ENCODE measurements around the gene TENT4A.

The TENT4A gene

DNA sequence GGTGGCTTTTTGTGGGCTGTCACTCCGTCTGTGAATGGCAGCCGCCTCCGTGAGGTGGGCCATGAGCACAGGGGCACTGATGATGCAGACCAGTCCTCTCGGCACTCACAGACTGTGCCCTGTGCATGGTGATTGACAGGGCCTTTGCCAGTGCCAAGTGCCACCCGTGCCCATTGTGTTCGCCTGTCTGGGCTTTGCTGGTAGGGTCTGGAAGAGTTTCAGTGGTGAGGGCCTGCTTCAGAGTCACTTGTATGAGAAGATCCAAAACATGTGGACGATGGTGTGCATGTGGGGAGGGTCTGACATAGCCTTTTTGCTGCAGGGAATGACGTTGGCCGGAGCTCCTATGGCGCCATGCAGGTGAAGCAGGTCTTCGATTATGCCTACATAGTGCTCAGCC is 34.9 kb downstream of the TENT4A start:
- CTCF ChIA-PET, result interaction anchor here (1.3 kb wide), 1 partner anchor 116 kb away, joined by 3 read pairs; no protein-coding TSS in a partner anchor
- TF ChIP-seq, protein P1, sequence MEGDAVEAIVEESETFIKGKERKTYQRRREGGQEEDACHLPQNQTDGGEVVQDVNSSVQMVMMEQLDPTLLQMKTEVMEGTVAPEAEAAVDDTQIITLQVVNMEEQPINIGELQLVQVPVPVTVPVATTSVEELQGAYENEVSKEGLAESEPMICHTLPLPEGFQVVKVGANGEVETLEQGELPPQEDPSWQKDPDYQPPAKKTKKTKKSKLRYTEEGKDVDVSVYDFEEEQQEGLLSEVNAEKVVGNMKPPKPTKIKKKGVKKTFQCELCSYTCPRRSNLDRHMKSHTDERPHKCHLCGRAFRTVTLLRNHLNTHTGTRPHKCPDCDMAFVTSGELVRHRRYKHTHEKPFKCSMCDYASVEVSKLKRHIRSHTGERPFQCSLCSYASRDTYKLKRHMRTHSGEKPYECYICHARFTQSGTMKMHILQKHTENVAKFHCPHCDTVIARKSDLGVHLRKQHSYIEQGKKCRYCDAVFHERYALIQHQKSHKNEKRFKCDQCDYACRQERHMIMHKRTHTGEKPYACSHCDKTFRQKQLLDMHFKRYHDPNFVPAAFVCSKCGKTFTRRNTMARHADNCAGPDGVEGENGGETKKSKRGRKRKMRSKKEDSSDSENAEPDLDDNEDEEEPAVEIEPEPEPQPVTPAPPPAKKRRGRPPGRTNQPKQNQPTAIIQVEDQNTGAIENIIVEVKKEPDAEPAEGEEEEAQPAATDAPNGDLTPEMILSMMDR (IDR thresholded peaks at IDR 0.05; ENCODE audit: control extremely low read depth, extremely low read depth, low read depth, missing control alignments), result no peak
- no peak for DNase-seq (ENCODE audit: extremely low spot score)
- POLR2A ChIA-PET, result no interaction called here

DNA sequence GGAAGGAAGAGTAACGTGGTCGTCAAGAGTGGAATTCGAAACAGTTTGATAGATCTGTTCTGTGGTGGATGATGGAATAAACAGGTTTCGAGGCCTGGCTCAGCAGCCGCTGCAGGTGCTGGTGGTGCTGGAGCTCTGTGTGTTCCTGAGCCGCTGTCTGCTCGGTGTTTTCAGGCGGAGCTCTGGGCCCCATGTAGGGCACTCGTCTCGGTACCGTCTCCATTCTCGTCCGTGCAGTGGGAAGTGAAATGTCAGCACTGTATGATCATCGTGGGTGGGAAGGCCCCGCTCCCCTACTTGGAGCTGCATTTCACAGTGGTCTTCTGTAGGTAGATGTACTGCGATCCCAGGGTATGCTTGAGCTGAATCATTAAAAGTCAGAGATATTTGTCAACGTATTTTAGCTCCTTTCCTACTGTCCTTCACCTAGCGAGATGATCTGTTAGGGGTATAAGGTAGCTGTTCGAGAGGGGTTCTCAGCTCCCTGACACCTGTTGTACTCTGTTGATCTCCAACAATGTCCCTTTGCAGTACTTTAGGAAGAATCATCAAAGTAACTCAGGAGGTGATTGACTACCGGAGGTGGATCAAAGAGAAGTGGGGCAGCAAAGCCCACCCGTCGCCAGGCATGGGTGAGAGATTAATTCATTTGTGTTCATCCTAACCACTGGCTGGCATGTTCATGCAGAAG is 35.9 kb downstream of the TENT4A start:
- DNase-seq (ENCODE audit: extremely low spot score), result no peak
- ChIA-PET CTCF (interaction anchor here (0.9 to 1.6 kb wide), 5 partner anchors 9 to 131 kb away, joined by 3 to 6 read pairs (median 3); partner anchors contain the start of genes NSUN2 and SRD5A1), POLR2A (no interaction called here)
- TF ChIP-seq, protein P1 (IDR thresholded peaks at IDR 0.05; ENCODE audit: control extremely low read depth, extremely low read depth, low read depth, missing control alignments), result no peak

DNA sequence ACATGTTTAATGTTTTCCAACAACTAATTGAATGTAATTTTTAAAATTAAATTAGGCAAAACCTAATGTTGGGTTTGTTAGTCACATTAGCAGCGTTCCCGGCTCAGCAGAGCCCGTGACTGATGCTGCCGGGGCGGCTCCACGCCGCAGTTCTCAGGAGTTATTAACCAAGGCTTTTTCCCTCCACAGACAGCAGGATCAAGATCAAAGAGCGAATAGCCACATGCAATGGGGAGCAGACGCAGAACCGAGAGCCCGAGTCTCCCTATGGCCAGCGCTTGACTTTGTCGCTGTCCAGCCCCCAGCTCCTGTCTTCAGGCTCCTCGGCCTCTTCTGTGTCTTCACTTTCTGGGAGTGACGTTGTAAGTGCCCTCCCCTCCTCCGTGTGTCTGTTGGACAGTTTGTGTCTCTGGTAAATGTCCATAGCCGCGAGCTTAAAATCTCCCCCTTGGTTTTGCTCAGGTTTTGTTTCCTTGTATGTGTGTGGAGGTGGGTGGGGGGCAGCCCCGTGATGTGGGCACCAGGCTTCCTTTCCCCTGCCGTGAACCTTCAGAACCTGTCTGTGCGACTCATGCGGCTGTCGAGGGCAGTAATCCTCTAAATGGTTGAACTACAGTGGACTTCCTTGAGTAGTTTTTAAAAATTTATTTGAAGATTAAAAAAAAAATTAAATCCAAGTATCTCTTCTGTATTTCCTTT is 37.1 kb downstream of the TENT4A start:
- POLR2A ChIA-PET, result no interaction called here
- TF ChIP-seq, protein P1 (IDR thresholded peaks at IDR 0.05; ENCODE audit: control extremely low read depth, extremely low read depth, low read depth, missing control alignments), result no peak
- CTCF ChIA-PET, result interaction anchor here (1.4 to 1.6 kb wide), 2 partner anchors 15 to 117 kb away, joined by 4 to 6 read pairs; partner anchors contain the start of genes NSUN2 and SRD5A1
- no peak for DNase-seq (ENCODE audit: extremely low spot score)

DNA sequence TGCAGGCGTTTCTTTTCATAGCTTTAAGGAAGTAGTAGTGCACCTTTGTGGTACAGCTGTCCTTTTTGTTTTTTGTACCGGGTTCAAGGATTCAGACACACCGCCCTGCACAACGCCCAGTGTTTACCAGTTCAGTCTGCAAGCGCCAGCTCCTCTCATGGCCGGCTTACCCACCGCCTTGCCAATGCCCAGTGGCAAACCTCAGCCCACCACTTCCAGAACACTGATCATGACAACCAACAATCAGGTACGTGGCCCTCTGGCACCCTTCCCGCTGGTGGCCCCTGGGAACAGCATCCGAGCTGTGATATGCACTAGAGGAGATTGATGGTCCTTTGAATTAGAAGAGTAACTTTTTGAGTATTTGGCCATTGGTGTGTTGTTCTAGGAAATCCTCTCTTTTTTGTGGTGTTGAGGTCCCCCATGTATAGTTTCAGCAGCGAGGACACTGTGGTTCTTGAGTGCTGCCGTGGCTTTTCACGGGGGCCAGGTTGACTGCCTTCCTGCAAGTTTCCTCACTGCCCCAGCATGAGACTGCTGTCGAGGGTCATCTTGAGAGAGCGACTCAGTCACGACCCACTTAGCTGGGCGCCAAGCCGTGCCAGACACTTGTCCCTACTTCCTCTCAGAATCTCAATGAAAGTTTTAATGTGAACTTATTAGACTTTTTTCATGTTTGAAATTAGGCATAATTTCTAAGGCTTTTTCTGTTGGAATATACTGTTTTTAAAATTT is 37.9 kb downstream of the TENT4A start:
- ChIA-PET POLR2A (no interaction called here), CTCF (no interaction called here)
- DNase-seq (ENCODE audit: extremely low spot score), result no peak
- TF ChIP-seq, protein P1 (IDR thresholded peaks at IDR 0.05; ENCODE audit: control extremely low read depth, extremely low read depth, low read depth, missing control alignments), result no peak

DNA sequence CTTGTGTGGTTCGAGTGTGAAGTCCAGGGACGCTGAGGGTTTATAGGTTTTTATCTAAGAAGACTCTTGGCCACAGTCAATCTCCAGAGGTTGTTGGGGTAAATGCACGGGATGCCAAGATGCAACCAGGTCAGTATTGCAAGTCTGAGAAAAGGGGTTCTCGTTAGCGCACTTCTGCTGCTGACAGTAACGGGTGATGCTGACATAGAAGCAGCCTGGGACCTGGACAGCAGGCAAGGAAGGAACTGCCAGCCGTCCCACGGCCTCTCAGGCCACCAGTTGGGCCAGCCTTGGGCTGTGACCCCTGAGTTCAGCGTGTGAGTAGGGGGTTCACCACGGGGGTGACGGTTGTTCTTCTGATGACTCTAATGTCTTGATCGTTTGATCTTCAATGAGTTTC is 39.0 kb downstream of the TENT4A start:
- POLR2A ChIA-PET, result no interaction called here
- TF ChIP-seq, protein P1 (IDR thresholded peaks at IDR 0.05; ENCODE audit: control extremely low read depth, extremely low read depth, low read depth, missing control alignments), result no peak
- no peak for DNase-seq (ENCODE audit: extremely low spot score)
- CTCF ChIA-PET, result interaction anchor here (1.2 kb wide), 1 partner anchor 14 kb away, joined by 3 read pairs; no protein-coding TSS in a partner anchor

DNA sequence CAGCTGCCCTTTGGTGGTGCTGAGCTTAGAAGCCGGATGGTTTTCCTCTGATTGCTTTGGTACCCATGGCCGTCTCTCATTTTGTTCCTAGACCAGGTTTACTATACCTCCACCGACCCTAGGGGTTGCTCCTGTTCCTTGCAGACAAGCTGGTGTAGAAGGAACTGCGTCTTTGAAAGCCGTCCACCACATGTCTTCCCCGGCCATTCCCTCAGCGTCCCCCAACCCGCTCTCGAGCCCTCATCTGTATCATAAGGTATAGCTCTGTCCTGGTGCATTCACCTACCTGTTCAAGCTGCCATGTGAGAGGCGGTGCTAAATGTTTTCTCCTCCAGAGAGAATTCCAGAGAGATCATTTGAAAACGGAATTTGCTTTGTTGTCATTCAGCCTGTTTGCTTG is 39.5 kb downstream of the TENT4A start:
- ChIA-PET POLR2A (no interaction called here), CTCF (interaction anchor here (1.2 kb wide), 1 partner anchor 14 kb away, joined by 3 read pairs; no protein-coding TSS in a partner anchor)
- TF ChIP-seq, protein P1 (IDR thresholded peaks at IDR 0.05; ENCODE audit: control extremely low read depth, extremely low read depth, low read depth, missing control alignments), result no peak
- DNase-seq (ENCODE audit: extremely low spot score), result no peak
